Calu3 (cell line): Measurements from ENCODE around the gene PSMC3. TPM values are rescaled to one million over a fixed set of nuclear protein-coding genes. Genes with fewer than 3 reads are reported as not detected.
"Not testable (repeated sequence)": the region's sequence is repeated elsewhere in the genome, so short reads cannot be mapped to it uniquely, and the experiment has no call there.

Experiments
- BruUV-seq: library from RNA; stranded (reverse); fragments of 400-500 nt; replicated peaks from 2 replicates; lab custom pipeline; 2021; lab: Mats Ljungman, UMichigan
- CTCF ChIA-PET: fragments of 300-600 bp; sonication (Branson Sonifier 250); formaldehyde crosslinking; loops from one replicate; lab custom pipeline; 2022; ENCODE audit warnings: antibody characterized with exemption; lab: Charles Lee
- DNase-seq: peaks from one replicate; pipeline ENCODE4 v3.0.0; 2022
- H3K27ac Mint-ChIP-seq: one replicate; pipeline ENCODE4 v1.8.0; 2022; ENCODE audit warnings: mixed read lengths; ENCODE audit not compliant: unreplicated experiment
- H3K27me3 Mint-ChIP-seq: one replicate; pipeline ENCODE4 v1.8.0; 2022; ENCODE audit warnings: mixed read lengths; ENCODE audit not compliant: unreplicated experiment
- H3K36me3 Mint-ChIP-seq: one replicate; pipeline ENCODE4 v1.8.0; 2022; ENCODE audit warnings: mild to moderate bottlenecking, moderate library complexity, mixed read lengths; ENCODE audit not compliant: insufficient read depth, unreplicated experiment
- H3K4me1 Mint-ChIP-seq: one replicate; pipeline ENCODE4 v1.8.0; 2022; ENCODE audit warnings: mild to moderate bottlenecking, low read depth, mixed read lengths; ENCODE audit not compliant: unreplicated experiment
- H3K4me3 Mint-ChIP-seq: one replicate; pipeline ENCODE4 v1.8.0; 2022; ENCODE audit warnings: mild to moderate bottlenecking, low read depth, moderate library complexity, mixed read lengths; ENCODE audit not compliant: unreplicated experiment
- H3K9me3 Mint-ChIP-seq: one replicate; pipeline ENCODE4 v1.8.0; 2022; ENCODE audit warnings: low read depth, mixed read lengths; ENCODE audit not compliant: unreplicated experiment
- CTCF ChIP-seq: fragments of 200-600 bp; IDR thresholded peaks from one replicate; pipeline ENCODE4 v1.8.0; 2022; ENCODE audit warnings: antibody characterized with exemption; ENCODE audit not compliant: unreplicated experiment
- intact Hi-C: fragments of 100-400 bp; cut with micrococcal nuclease; formaldehyde crosslinking; loops from one replicate; pipeline ENCODE4 v1.10.0; 2022; ENCODE audit not compliant: unreplicated experiment
- total RNA-seq: library from RNA; stranded (reverse); gene quantifications from 2 replicates; pipeline ENCODE4 v1.2.3, GENCODE V29; 2022

Gene PSMC3
- total RNA-seq, 1 experiment from 2014 or later, result 173 TPM

- DNase-seq, result no peak
- CTCF ChIA-PET, result no interaction called here
- H3K27me3 Mint-ChIP-seq, result no peaks in the 10 kb centered on the region
- H3K9me3 Mint-ChIP-seq, result no peaks in the 10 kb centered on the region
- H3K4me1 Mint-ChIP-seq, result no peaks in the 10 kb centered on the region
- TF ChIP-seq CTCF, result no peak
- H3K36me3 Mint-ChIP-seq, result peaks cover 30% of the 10 kb centered on the region
- H3K27ac Mint-ChIP-seq, result no peak overlapping the region
- intact Hi-C loops, result no loop called here
- H3K4me3 Mint-ChIP-seq, result no peak overlapping the region
- no TSS peak for BruUV-seq
These were observed 38.2 kb upstream of the PSMC3 start for GRCh38 chr11:47464483-47464882.

- CTCF ChIA-PET, result interaction anchor here (0.5 kb wide), 1 partner anchor 90 kb away, joined by 3 read pairs; no protein-coding TSS in a partner anchor
- H3K36me3 Mint-ChIP-seq, result peaks cover 25% of the 10 kb centered on the region
- intact Hi-C loops, result no loop called here
- TF ChIP-seq CTCF, result no peak
- no peak overlapping the region for H3K27ac Mint-ChIP-seq
- DNase-seq, result no peak
- H3K4me3 Mint-ChIP-seq, result no peak overlapping the region
- no peaks in the 10 kb centered on the region for H3K9me3 Mint-ChIP-seq
- BruUV-seq, result no TSS peak
- no peaks in the 10 kb centered on the region for H3K4me1 Mint-ChIP-seq
- H3K27me3 Mint-ChIP-seq, result no peaks in the 10 kb centered on the region
These were observed 35.6 kb upstream of the PSMC3 start for GRCh38 chr11:47461876-47462275.

GRCh38 chr11:47460571-47461235 lies 34.5 kb upstream of the PSMC3 start:
- TF ChIP-seq CTCF, result no peak
- BruUV-seq, result TSS peak; percentile 12
- H3K4me3 Mint-ChIP-seq, result no peak overlapping the region
- H3K27ac Mint-ChIP-seq, result peak overlapping the region; percentile 9
- no peak for DNase-seq
- CTCF ChIA-PET, result no interaction called here
- H3K9me3 Mint-ChIP-seq, result no peaks in the 10 kb centered on the region
- H3K36me3 Mint-ChIP-seq, result peaks cover 31% of the 10 kb centered on the region
- no peaks in the 10 kb centered on the region for H3K27me3 Mint-ChIP-seq
- no peaks in the 10 kb centered on the region for H3K4me1 Mint-ChIP-seq
- intact Hi-C loops, result no loop called here

GRCh38 chr11:47454258-47454671 lies 28.0 kb upstream of the PSMC3 start:
- not testable (repeated sequence) for H3K27ac Mint-ChIP-seq
- DNase-seq, result peak; percentile 73

GRCh38 chr11:47453365-47453764 lies 27.1 kb upstream of the PSMC3 start:
- intact Hi-C loops, result loop anchor here (5.0 kb wide), 1 partner anchor 81 kb away; no protein-coding TSS in a partner anchor
- H3K9me3 Mint-ChIP-seq, result no peaks in the 10 kb centered on the region
- CTCF ChIA-PET, result no interaction called here

More at GRCh38 chr11:47454258-47454671, 28.0 kb upstream of the PSMC3 start:
- H3K9me3 Mint-ChIP-seq, H3K4me3 Mint-ChIP-seq, H3K27me3 Mint-ChIP-seq, BruUV-seq, H3K4me1 Mint-ChIP-seq: not testable (repeated sequence)
- intact Hi-C loops, result loop anchor here (5.0 kb wide), 1 partner anchor 82 kb away; no protein-coding TSS in a partner anchor
- peaks cover 39% of the 10 kb centered on the region for H3K36me3 Mint-ChIP-seq
- CTCF ChIA-PET, result interaction anchor here (0.6 to 1.0 kb wide), 5 partner anchors 21 to 444 kb away, joined by 3 to 4 read pairs (median 3); no protein-coding TSS in a partner anchor

More at GRCh38 chr11:47453365-47453764, 27.1 kb upstream of the PSMC3 start:
- DNase-seq, result no peak
- Mint-ChIP-seq H3K27me3 (no peaks in the 10 kb centered on the region), H3K36me3 (peaks cover 37% of the 10 kb centered on the region), H3K27ac (no peak overlapping the region), H3K4me1 (no peaks in the 10 kb centered on the region), H3K4me3 (no peak overlapping the region)
- no peak for TF ChIP-seq CTCF
- BruUV-seq, result no TSS peak
